GM18519 (cell line): ENCODE results near the gene KRTAP10-2.

ENCODE experiments used
- ATAC-seq: cut with Tn5 transposase; IDR thresholded peaks from one replicate; pipeline ENCODE4 v1.9.1; 2021; ENCODE audit warnings: mild to moderate bottlenecking, moderate library complexity; ENCODE audit not compliant: unreplicated experiment, low FRiP score

Gene KRTAP10-2

GRCh38 chr21:44544566-44544965, 6.7 kb downstream of the KRTAP10-2 start:
- ATAC-seq = no peak

- no peak for ATAC-seq
Measured at GRCh38 chr21:44542716-44543115, 8.6 kb downstream of the KRTAP10-2 start.

GRCh38 chr21:44540741-44541288, 10.5 kb downstream of the KRTAP10-2 start:
- ATAC-seq = no peak

- no peak for ATAC-seq
Measured at GRCh38 chr21:44539991-44540666, 11.2 kb downstream of the KRTAP10-2 start, which contains the start of gene KRTAP10-1. KRTAP10-1 (minus strand) TSS chr21:44540195; CDS start chr21:44540150, 45 bp downstream.

GRCh38 chr21:44539046-44539445, 12.3 kb downstream of the KRTAP10-2 start:
- no peak for ATAC-seq

- no peak for ATAC-seq
Measured at GRCh38 chr21:44537930-44538911, 13.1 kb downstream of the KRTAP10-2 start.

- no peak for ATAC-seq
Measured at GRCh38 chr21:44535963-44536362, 15.3 kb downstream of the KRTAP10-2 start.

GRCh38 chr21:44534688-44535087, 16.6 kb downstream of the KRTAP10-2 start:
- ATAC-seq = no peak

GRCh38 chr21:44533891-44534627, 17.2 kb downstream of the KRTAP10-2 start:
- no peak for ATAC-seq

- no peak for ATAC-seq
Measured at GRCh38 chr21:44533121-44533890, 18.0 kb downstream of the KRTAP10-2 start.

- ATAC-seq = no peak
Measured at GRCh38 chr21:44532712-44533111, 18.6 kb downstream of the KRTAP10-2 start.

- ATAC-seq = no peak
Measured at GRCh38 chr21:44531606-44532564, 19.4 kb downstream of the KRTAP10-2 start.

- no peak for ATAC-seq
Measured at GRCh38 chr21:44530903-44531605, 20.3 kb downstream of the KRTAP10-2 start.

- no peak for ATAC-seq
Measured at GRCh38 chr21:44530221-44530902, 20.9 kb downstream of the KRTAP10-2 start.

- no peak for ATAC-seq
Measured at GRCh38 chr21:44529503-44530125, 21.7 kb downstream of the KRTAP10-2 start.

- no peak for ATAC-seq
Measured at GRCh38 chr21:44529011-44529421, 22.3 kb downstream of the KRTAP10-2 start.

- no peak for ATAC-seq
Measured at GRCh38 chr21:44528634-44528995, 22.7 kb downstream of the KRTAP10-2 start.
